WTC11 (cell line): ENCODE data around the gene CTNNA2. TPM values are rescaled to one million over a fixed set of nuclear protein-coding genes. Genes with fewer than 3 reads are reported as not detected.

ENCODE experiments used
- ATAC-seq: fragments of 200-7000 bp; cut with Tn5 transposase; 2 replicates; pipeline ENCODE4 v1.10.0; 2021; ENCODE audit warnings: mild to moderate bottlenecking, moderate library complexity
- CTCF ChIA-PET: fragments of 300-600 bp; sonication (Branson Sonifier 250); formaldehyde crosslinking; loops from one replicate; lab custom pipeline; 2021; ENCODE audit warnings: antibody characterized with exemption; lab: Charles Lee
- POLR2A ChIA-PET: fragments of 350-600 bp; sonication (Branson Sonifier 250); formaldehyde crosslinking; loops from one replicate; lab custom pipeline; 2021; ENCODE audit warnings: antibody characterized with exemption; lab: Charles Lee
- DNase-seq: peaks from one replicate; pipeline ENCODE4 v3.0.0; 2021; ENCODE audit warnings: low spot score
- H3K27ac Mint-ChIP-seq: 2 replicates; pipeline ENCODE4 v1.8.0; 2021; ENCODE audit warnings: mixed read lengths
- H3K27me3 Mint-ChIP-seq: 2 replicates; pipeline ENCODE4 v1.8.0; 2021; ENCODE audit warnings: low read depth, mild to moderate bottlenecking, moderate library complexity, mixed read lengths
- H3K36me3 Mint-ChIP-seq: 2 replicates; pipeline ENCODE4 v1.8.0; 2021; ENCODE audit warnings: mixed read lengths
- H3K4me1 Mint-ChIP-seq: 2 replicates; pipeline ENCODE4 v1.8.0; 2022; ENCODE audit warnings: mixed read lengths
- H3K4me3 Mint-ChIP-seq: 2 replicates; pipeline ENCODE4 v1.8.0; 2021; ENCODE audit warnings: mild to moderate bottlenecking, moderate library complexity, mixed read lengths
- H3K9me3 Mint-ChIP-seq: 2 replicates; pipeline ENCODE4 v1.8.0; 2021; ENCODE audit warnings: mixed read lengths
- ATF2 ChIP-seq: sonication (generic); formaldehyde crosslinking; IDR thresholded peaks from 2 replicates; pipeline ENCODE4 v1.8.1; 2022; ENCODE audit warnings: low read depth, missing genetic modification reagents, borderline replicate concordance
- ATF6 ChIP-seq: sonication (generic); formaldehyde crosslinking; IDR thresholded peaks from 2 replicates; pipeline ENCODE4 v1.8.1; 2023; ENCODE audit warnings: mild to moderate bottlenecking, missing genetic modification reagents
- CTCF ChIP-seq: fragments of 200-600 bp; IDR thresholded peaks from 2 replicates; pipeline ENCODE4 v1.8.0; 2022; ENCODE audit warnings: antibody characterized with exemption
- ESRRA ChIP-seq: sonication (generic); formaldehyde crosslinking; IDR thresholded peaks from 2 replicates; pipeline ENCODE4 v1.8.1; 2022; ENCODE audit warnings: mild to moderate bottlenecking, missing genetic modification reagents, borderline replicate concordance
- IRF2 ChIP-seq: sonication (generic); formaldehyde crosslinking; IDR thresholded peaks from 2 replicates; pipeline ENCODE4 v1.8.0; 2022; ENCODE audit warnings: low read depth, missing genetic modification reagents, borderline replicate concordance
- NR1H2 ChIP-seq: sonication (generic); formaldehyde crosslinking; IDR thresholded peaks from 2 replicates; pipeline ENCODE4 v1.9.0; 2021; ENCODE audit warnings: mild to moderate bottlenecking, moderate library complexity, missing genetic modification reagents
- SMAD3 ChIP-seq: sonication (generic); formaldehyde crosslinking; IDR thresholded peaks from 2 replicates; pipeline ENCODE4 v1.8.0; 2022; ENCODE audit warnings: missing genetic modification reagents, mild to moderate bottlenecking, borderline replicate concordance
- SOX15 ChIP-seq: fragments of 250-450 bp; sonication (Bioruptor Pico); IDR thresholded peaks from 2 replicates; pipeline ENCODE4 v1.9.0; 2021; ENCODE audit warnings: mild to moderate bottlenecking
- SP1 ChIP-seq: sonication (generic); formaldehyde crosslinking; conservative IDR thresholded peaks from 2 replicates; pipeline ENCODE4 v1.8.1; 2022; ENCODE audit warnings: missing genetic modification reagents
- TEAD4 ChIP-seq: sonication (generic); formaldehyde crosslinking; IDR thresholded peaks from 2 replicates; pipeline ENCODE4 v1.8.0; 2022; ENCODE audit warnings: mild to moderate bottlenecking, missing genetic modification reagents
- ZBTB21 ChIP-seq: sonication (generic); formaldehyde crosslinking; IDR thresholded peaks from 2 replicates; pipeline ENCODE4 v1.8.1; 2023; ENCODE audit warnings: mild to moderate bottlenecking, missing genetic modification reagents, borderline replicate concordance
- ZNF425 ChIP-seq: fragments of 250-450 bp; sonication (Bioruptor Pico); conservative IDR thresholded peaks from 2 replicates; pipeline ENCODE4 v1.9.0; 2021; ENCODE audit warnings: mild to moderate bottlenecking
- ZNF512 ChIP-seq: sonication (generic); formaldehyde crosslinking; IDR thresholded peaks from 2 replicates; pipeline ENCODE4 v1.8.1; 2022; ENCODE audit warnings: missing genetic modification reagents, borderline replicate concordance
- ZSCAN18 ChIP-seq: fragments of 250-450 bp; sonication (Bioruptor Pico); IDR thresholded peaks from 2 replicates; pipeline ENCODE4 v2.1.2; 2022; ENCODE audit warnings: mild to moderate bottlenecking, moderate library complexity
- total RNA-seq: library from RNA; stranded (reverse); gene quantifications from 3 replicates; pipeline ENCODE4 v1.2.3, GENCODE V29; 2021
- TF ChIP-seq, protein P1 (sequence below): sonication (generic); formaldehyde crosslinking; IDR thresholded peaks from 2 replicates; pipeline ENCODE4 v1.8.0; 2023; ENCODE audit warnings: missing genetic modification reagents, mild to moderate bottlenecking, borderline replicate concordance

Gene CTNNA2
- total RNA-seq, 1 experiment from 2014 or later, result 3.8 TPM

GRCh38 chr2:80009211-80009610 is 496.4 kb downstream of the CTNNA2 start:
- ChIA-PET POLR2A (no interaction called here), CTCF (interaction anchor here (1.0 kb wide), 1 partner anchor 28 kb away, joined by 3 read pairs; no protein-coding TSS in a partner anchor)
- H3K9me3 Mint-ChIP-seq, result no peaks in the 10 kb centered on the region
- H3K4me1 Mint-ChIP-seq, result peaks cover 27% of the 10 kb centered on the region
- no peaks in the 10 kb centered on the region for H3K36me3 Mint-ChIP-seq
- TF ChIP-seq ZSCAN18 (CRISPR knock-in tag), result no peak
- TF ChIP-seq ESRRA (CRISPR knock-in tag), result no peak
- no peak for TF ChIP-seq ATF2 (CRISPR knock-in tag)
- no peak for TF ChIP-seq SP1 (CRISPR knock-in tag)
- TF ChIP-seq SMAD3 (CRISPR knock-in tag), result no peak
- no peak for TF ChIP-seq NR1H2 (CRISPR knock-in tag)
- TF ChIP-seq SOX15 (CRISPR knock-in tag), result no peak
- TF ChIP-seq ZBTB21 (CRISPR knock-in tag), result no peak
- no peak for TF ChIP-seq TEAD4 (CRISPR knock-in tag)
- TF ChIP-seq ZNF512 (CRISPR knock-in tag), result no peak
- TF ChIP-seq CTCF, result no peak
- no peak for TF ChIP-seq ATF6 (CRISPR knock-in tag)
- TF ChIP-seq ZNF425 (CRISPR knock-in tag), result no peak
- TF ChIP-seq, protein P1, sequence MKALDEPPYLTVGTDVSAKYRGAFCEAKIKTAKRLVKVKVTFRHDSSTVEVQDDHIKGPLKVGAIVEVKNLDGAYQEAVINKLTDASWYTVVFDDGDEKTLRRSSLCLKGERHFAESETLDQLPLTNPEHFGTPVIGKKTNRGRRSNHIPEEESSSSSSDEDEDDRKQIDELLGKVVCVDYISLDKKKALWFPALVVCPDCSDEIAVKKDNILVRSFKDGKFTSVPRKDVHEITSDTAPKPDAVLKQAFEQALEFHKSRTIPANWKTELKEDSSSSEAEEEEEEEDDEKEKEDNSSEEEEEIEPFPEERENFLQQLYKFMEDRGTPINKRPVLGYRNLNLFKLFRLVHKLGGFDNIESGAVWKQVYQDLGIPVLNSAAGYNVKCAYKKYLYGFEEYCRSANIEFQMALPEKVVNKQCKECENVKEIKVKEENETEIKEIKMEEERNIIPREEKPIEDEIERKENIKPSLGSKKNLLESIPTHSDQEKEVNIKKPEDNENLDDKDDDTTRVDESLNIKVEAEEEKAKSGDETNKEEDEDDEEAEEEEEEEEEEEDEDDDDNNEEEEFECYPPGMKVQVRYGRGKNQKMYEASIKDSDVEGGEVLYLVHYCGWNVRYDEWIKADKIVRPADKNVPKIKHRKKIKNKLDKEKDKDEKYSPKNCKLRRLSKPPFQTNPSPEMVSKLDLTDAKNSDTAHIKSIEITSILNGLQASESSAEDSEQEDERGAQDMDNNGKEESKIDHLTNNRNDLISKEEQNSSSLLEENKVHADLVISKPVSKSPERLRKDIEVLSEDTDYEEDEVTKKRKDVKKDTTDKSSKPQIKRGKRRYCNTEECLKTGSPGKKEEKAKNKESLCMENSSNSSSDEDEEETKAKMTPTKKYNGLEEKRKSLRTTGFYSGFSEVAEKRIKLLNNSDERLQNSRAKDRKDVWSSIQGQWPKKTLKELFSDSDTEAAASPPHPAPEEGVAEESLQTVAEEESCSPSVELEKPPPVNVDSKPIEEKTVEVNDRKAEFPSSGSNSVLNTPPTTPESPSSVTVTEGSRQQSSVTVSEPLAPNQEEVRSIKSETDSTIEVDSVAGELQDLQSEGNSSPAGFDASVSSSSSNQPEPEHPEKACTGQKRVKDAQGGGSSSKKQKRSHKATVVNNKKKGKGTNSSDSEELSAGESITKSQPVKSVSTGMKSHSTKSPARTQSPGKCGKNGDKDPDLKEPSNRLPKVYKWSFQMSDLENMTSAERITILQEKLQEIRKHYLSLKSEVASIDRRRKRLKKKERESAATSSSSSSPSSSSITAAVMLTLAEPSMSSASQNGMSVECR (CRISPR knock-in tag), result no peak
- TF ChIP-seq IRF2, result no peak
- DNase-seq, result no peak
- ATAC-seq, result no peak
- H3K27ac Mint-ChIP-seq, result no peak overlapping the region
- peaks cover 92% of the 10 kb centered on the region for H3K27me3 Mint-ChIP-seq
- H3K4me3 Mint-ChIP-seq, result no peak overlapping the region
